SK-N-SH (cell line): ENCODE data around the gene GALNT8. TPM values are rescaled to one million over a fixed set of nuclear protein-coding genes. Genes with fewer than 3 reads are reported as not detected.

Source experiments
- CTCF ChIA-PET: fragments of 300-600, 350-600 bp; formaldehyde crosslinking; extraction: SDS; loops from one replicate; lab custom pipeline; 2021; lab: Yijun Ruan, JAX
- POLR2A ChIA-PET: fragments of 350-600 bp; sonication (Branson Sonifier 250); formaldehyde crosslinking; extraction: SDS; loops from one replicate; lab custom pipeline; 2020; ENCODE audit warnings: antibody characterized with exemption, inconsistent platforms; lab: Yijun Ruan, JAX
- DNase-seq: peaks from one replicate; pipeline ENCODE4 v3.0.0; 2012
- H2AFZ ChIP-seq: fragments of 200-600 bp; sonication (generic); 2 replicates; pipeline ENCODE4 v1.8.1; 2016; ENCODE audit warnings: antibody characterized with exemption, mild to moderate bottlenecking, low read depth
- H3F3A ChIP-seq: fragments of 200-600 bp; sonication (generic); replicated peaks from 2 replicates; pipeline ENCODE3; 2016; ENCODE audit warnings: antibody characterized with exemption, mild to moderate bottlenecking; ENCODE audit not compliant: insufficient read depth
- H3K27ac ChIP-seq, 2 experiments: fragments of 200-500 bp in 1 of 2; fragments of 200-600 bp in 1 of 2; sonication (Bioruptor generic) in 1 of 2; sonication (generic), shearing (Covaris generic) in 1 of 2; 2 replicates each; pipeline versions ENCODE4 v1.5.1 to v1.6.1; 2014 to 2016; ENCODE audit warnings: low read depth in 2 of 2, inconsistent platforms in 1 of 2, low read length in 1 of 2, mild to moderate bottlenecking in 1 of 2, mixed read lengths in 1 of 2
- H3K27me3 ChIP-seq: fragments of 200-600 bp; sonication (generic), shearing (Covaris generic); 2 replicates; pipeline ENCODE4 v1.6.1; 2016; ENCODE audit warnings: mixed run types; ENCODE audit not compliant: insufficient read depth
- H3K36me3 ChIP-seq, 2 experiments: fragments of 200-500 bp in 1 of 2; fragments of 200-600 bp in 1 of 2; sonication (Bioruptor generic) in 1 of 2; sonication (generic) in 1 of 2; replicated peaks in 1 of 2; 2 replicates each; pipeline versions ENCODE3 to v1.5.1; 2014 to 2016; ENCODE audit warnings: low read length in 1 of 2, mild to moderate bottlenecking in 1 of 2; ENCODE audit not compliant: insufficient read depth in 2 of 2, control insufficient read depth in 1 of 2
- H3K4me1 ChIP-seq, 2 experiments: fragments of 200-500 bp in 1 of 2; fragments of 200-600 bp in 1 of 2; sonication (Bioruptor generic) in 1 of 2; sonication (generic), shearing (Covaris generic) in 1 of 2; 2 replicates each; pipeline versions ENCODE4 v1.5.1 to v1.6.1; 2014 to 2016; ENCODE audit warnings: low read depth in 1 of 2, low read length in 1 of 2, mixed run types in 1 of 2; ENCODE audit not compliant: insufficient read depth in 2 of 2, control insufficient read depth in 1 of 2
- H3K4me2 ChIP-seq: fragments of 200-600 bp; sonication (generic), shearing (Covaris generic); 2 replicates; pipeline ENCODE4 v1.6.1; 2017; ENCODE audit warnings: mixed run types
- H3K4me3 ChIP-seq, 2 experiments: fragments of 200-500 bp in 1 of 2; fragments of 200-600 bp in 1 of 2; sonication (Bioruptor generic) in 1 of 2; sonication (generic), shearing (Covaris generic) in 1 of 2; 2 replicates each; pipeline versions ENCODE4 v1.5.1 to v1.8.1; 2014 to 2016; ENCODE audit warnings: low read depth in 2 of 2, inconsistent platforms in 1 of 2, low read length in 1 of 2, mild to moderate bottlenecking in 1 of 2, mixed read lengths in 1 of 2, moderate library complexity in 1 of 2
- H3K79me2 ChIP-seq: fragments of 200-600 bp; sonication (generic); 2 replicates; pipeline ENCODE4 v1.8.1; 2017; ENCODE audit warnings: mild to moderate bottlenecking; ENCODE audit not compliant: insufficient read depth
- H3K9ac ChIP-seq: fragments of 200-600 bp; sonication (generic); 2 replicates; pipeline ENCODE4 v1.6.1; 2017; ENCODE audit warnings: mixed run types
- H3K9me2 ChIP-seq: fragments of 200-600 bp; sonication (generic); 2 replicates; pipeline ENCODE4 v1.6.1; 2017; ENCODE audit warnings: mixed run types
- H3K9me3 ChIP-seq: fragments of 200-600 bp; sonication (generic); 2 replicates; pipeline ENCODE4 v1.6.1; 2017; ENCODE audit warnings: mixed run types, mild to moderate bottlenecking, moderate library complexity
- H4K20me1 ChIP-seq: fragments of 200-600 bp; sonication (generic); 2 replicates; pipeline ENCODE4 v1.6.1; 2017; ENCODE audit warnings: mild to moderate bottlenecking, mixed run types; ENCODE audit not compliant: insufficient read depth
- FOXM1 ChIP-seq: IDR thresholded peaks from 2 replicates; pipeline ENCODE4 v1.4.0; 2012; ENCODE audit warnings: low read depth, mild to moderate bottlenecking
- GABPA ChIP-seq: IDR thresholded peaks from 2 replicates; pipeline ENCODE4 v1.4.0; 2012; ENCODE audit warnings: low read depth, mild to moderate bottlenecking
- GATA2 ChIP-seq: sonication (generic); formaldehyde crosslinking; IDR thresholded peaks from 2 replicates; pipeline ENCODE4 v1.5.0; 2020; ENCODE audit warnings: mild to moderate bottlenecking, missing genetic modification reagents
- MAX ChIP-seq: IDR thresholded peaks from 2 replicates; pipeline ENCODE4 v1.4.0; 2012; ENCODE audit warnings: low read depth
- MEF2A ChIP-seq: IDR thresholded peaks from 2 replicates; pipeline ENCODE4 v1.4.0; 2012; ENCODE audit warnings: low read depth, borderline replicate concordance
- NRF1 ChIP-seq: IDR thresholded peaks from 2 replicates; pipeline ENCODE4 v1.6.1; 2012; ENCODE audit warnings: low read depth, mild to moderate bottlenecking, low read length
- POLR2AphosphoS5 ChIP-seq: IDR thresholded peaks from 2 replicates; pipeline ENCODE4 v1.6.1; 2012; ENCODE audit warnings: low read depth, low read length
- RAD21 ChIP-seq: IDR thresholded peaks from 2 replicates; pipeline ENCODE4 v1.6.1; 2012; ENCODE audit warnings: mild to moderate bottlenecking, low read length
- REST ChIP-seq: IDR thresholded peaks from 2 replicates; pipeline ENCODE4 v1.6.1; 2012; ENCODE audit warnings: mild to moderate bottlenecking, low read depth, low read length, moderate library complexity
- SIN3A ChIP-seq: IDR thresholded peaks from 2 replicates; pipeline ENCODE4 v1.6.1; 2012; ENCODE audit warnings: low read depth, mild to moderate bottlenecking, low read length, moderate library complexity, borderline replicate concordance
- TAF1 ChIP-seq: IDR thresholded peaks from 2 replicates; pipeline ENCODE4 v1.6.1; 2012; ENCODE audit warnings: low read depth, mild to moderate bottlenecking, low read length, moderate library complexity, borderline replicate concordance
- TCF12 ChIP-seq: IDR thresholded peaks from 2 replicates; pipeline ENCODE4 v1.4.0; 2012
- TEAD4 ChIP-seq: IDR thresholded peaks from 2 replicates; pipeline ENCODE4 v1.4.0; 2012; ENCODE audit warnings: mild to moderate bottlenecking, borderline replicate concordance; ENCODE audit not compliant: insufficient read depth
- YY1 ChIP-seq: IDR thresholded peaks from 2 replicates; pipeline ENCODE4 v1.4.0; 2012; ENCODE audit warnings: low read depth, mild to moderate bottlenecking
- ZBTB33 ChIP-seq: IDR thresholded peaks from 2 replicates; pipeline ENCODE4 v1.4.0; 2012; ENCODE audit warnings: low read depth, borderline replicate concordance
- WGBS: methylation state at CpG from one replicate; pipeline ENCODE4 v1.1.6; 2017; ENCODE audit warnings: low lambda C conversion rate; 5-methylcytosine and 5-hydroxymethylcytosine counted together
- polyA plus RNA-seq, 3 experiments: library from polyadenylated mRNA; depleted of rRNA; stranded (reverse); fragments of >200 nt; gene quantifications; 2 replicates each; pipeline ENCODE4 v1.2.3, GENCODE V29; 2012

The GALNT8 gene
- polyA plus RNA-seq, 1 of the 3 experiments (the other 2 are of a cell fraction): not detected

GRCh38 chr12:4707306-4707705 is 12.9 kb upstream of the GALNT8 start:
- H3K9ac ChIP-seq: no peak overlapping the region
- CTCF ChIA-PET: interaction anchor here (0.7 kb wide), 1 partner anchor 14 kb away, joined by 4 read pairs; no protein-coding TSS in a partner anchor
- H2AFZ ChIP-seq: no peak overlapping the region
- DNase-seq: no peak
- no peak overlapping the region for H3K4me3 ChIP-seq
- no peaks in the 10 kb centered on the region for H3K36me3 ChIP-seq
- H3K9me2 ChIP-seq: no peaks in the 10 kb centered on the region
- H3K4me1 ChIP-seq: no peaks in the 10 kb centered on the region
- no peak overlapping the region for H3K27ac ChIP-seq
- H3K4me2 ChIP-seq: no peak overlapping the region
- H3K9me3 ChIP-seq: no peaks in the 10 kb centered on the region
- POLR2A ChIA-PET: no interaction called here
- H3F3A ChIP-seq: no peaks in the 10 kb centered on the region
- TF ChIP-seq TEAD4 (no peak), SIN3A (no peak), YY1 (no peak), MAX (no peak), REST (no peak), MEF2A (no peak), RAD21 (no peak)
- no peaks in the 10 kb centered on the region for H4K20me1 ChIP-seq
- no peaks in the 10 kb centered on the region for H3K79me2 ChIP-seq
- 23% methylated on average over 2 of the region's 2 CpGs for WGBS
- H3K27me3 ChIP-seq: no peaks in the 10 kb centered on the region

- WGBS: 30% methylated on average over 1 of the region's 1 CpG
- no peak for DNase-seq
- Histone ChIP-seq H4K20me1 (no peaks in the 10 kb centered on the region), H3K9me2 (no peaks in the 10 kb centered on the region), H3K4me1 (no peaks in the 10 kb centered on the region), H3F3A (no peaks in the 10 kb centered on the region), H3K4me2 (no peak overlapping the region), H3K36me3 (no peaks in the 10 kb centered on the region), H3K9ac (no peak overlapping the region), H3K79me2 (no peaks in the 10 kb centered on the region), H3K4me3 (no peak overlapping the region), H2AFZ (no peak overlapping the region), H3K27me3 (no peaks in the 10 kb centered on the region), H3K27ac (no peak overlapping the region), H3K9me3 (no peaks in the 10 kb centered on the region)
- ChIA-PET POLR2A (no interaction called here), CTCF (no interaction called here)
- no peak for TF ChIP-seq TCF12
These were observed 10.1 kb upstream of the GALNT8 start for GRCh38 chr12:4710113-4710512.

- Histone ChIP-seq H3F3A (no peaks in the 10 kb centered on the region), H3K27ac (no peak overlapping the region), H3K9me3 (no peaks in the 10 kb centered on the region), H3K9me2 (no peaks in the 10 kb centered on the region), H3K4me1 (no peaks in the 10 kb centered on the region), H3K9ac (no peak overlapping the region), H3K4me3 (no peak overlapping the region), H3K36me3 (no peaks in the 10 kb centered on the region), H4K20me1 (no peaks in the 10 kb centered on the region), H3K79me2 (no peaks in the 10 kb centered on the region), H3K4me2 (no peak overlapping the region), H2AFZ (no peak overlapping the region), H3K27me3 (no peaks in the 10 kb centered on the region)
- 43% methylated on average over 6 of the region's 6 CpGs for WGBS
- no peak for DNase-seq
- ChIA-PET CTCF (no interaction called here), POLR2A (no interaction called here)
- no peak for TF ChIP-seq POLR2AphosphoS5
- TF ChIP-seq GATA2: no peak
- TF ChIP-seq TAF1: no peak
- no peak for TF ChIP-seq FOXM1
- TF ChIP-seq ZBTB33: no peak
- no peak for TF ChIP-seq TCF12
- no peak for TF ChIP-seq YY1
- TF ChIP-seq GABPA: no peak
- no peak for TF ChIP-seq NRF1
These were observed 5.3 kb upstream of the GALNT8 start for GRCh38 chr12:4714879-4715278.
